Epidermal melanocyte (primary cell): ENCODE results near the gene ZMIZ1.

Experiments used
- DNase-seq: peaks from one replicate; pipeline ENCODE4 v3.0.0; 2011; ENCODE audit warnings: low spot score; ENCODE audit not compliant: insufficient read length

Gene ZMIZ1

DNA sequence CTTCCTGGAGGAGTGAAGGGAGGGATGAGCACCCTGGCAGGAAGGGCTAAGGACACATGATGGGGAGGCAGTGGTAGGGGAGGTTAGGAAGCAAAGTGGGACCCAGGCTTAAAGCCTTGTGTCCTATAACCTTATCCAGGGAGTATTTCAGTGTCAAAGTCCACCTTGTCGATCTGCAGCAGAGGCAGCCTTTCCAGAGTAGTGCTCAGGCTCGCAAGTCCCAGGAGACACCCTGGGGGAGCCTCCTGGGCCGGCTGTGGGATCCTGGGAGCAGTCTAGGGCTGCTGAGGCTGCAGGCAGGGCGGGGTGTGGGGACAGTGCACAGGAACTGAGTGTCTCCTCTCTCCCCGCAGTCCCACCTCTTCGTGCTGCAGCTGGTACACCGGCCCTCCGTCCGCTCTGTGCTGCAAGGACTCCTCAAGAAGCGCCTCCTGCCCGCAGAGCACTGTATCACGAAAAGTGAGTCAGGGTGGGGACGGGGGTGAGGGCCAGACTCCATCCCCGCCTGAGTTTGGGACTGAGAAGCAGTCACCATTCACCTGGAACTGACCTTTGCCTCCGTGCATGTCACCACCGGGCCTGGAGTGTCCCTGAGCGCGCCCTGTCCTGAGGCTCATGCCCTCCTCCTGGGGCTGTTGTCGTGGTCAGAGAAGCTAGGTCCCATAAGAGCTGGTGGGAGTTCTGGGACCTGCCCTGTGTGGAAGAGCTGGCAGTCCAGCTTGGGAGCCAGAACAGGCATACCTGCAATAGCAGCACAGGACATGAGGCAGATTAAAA lies 233.2 kb downstream of the ZMIZ1 start:
- DNase-seq = no peak

DNA sequence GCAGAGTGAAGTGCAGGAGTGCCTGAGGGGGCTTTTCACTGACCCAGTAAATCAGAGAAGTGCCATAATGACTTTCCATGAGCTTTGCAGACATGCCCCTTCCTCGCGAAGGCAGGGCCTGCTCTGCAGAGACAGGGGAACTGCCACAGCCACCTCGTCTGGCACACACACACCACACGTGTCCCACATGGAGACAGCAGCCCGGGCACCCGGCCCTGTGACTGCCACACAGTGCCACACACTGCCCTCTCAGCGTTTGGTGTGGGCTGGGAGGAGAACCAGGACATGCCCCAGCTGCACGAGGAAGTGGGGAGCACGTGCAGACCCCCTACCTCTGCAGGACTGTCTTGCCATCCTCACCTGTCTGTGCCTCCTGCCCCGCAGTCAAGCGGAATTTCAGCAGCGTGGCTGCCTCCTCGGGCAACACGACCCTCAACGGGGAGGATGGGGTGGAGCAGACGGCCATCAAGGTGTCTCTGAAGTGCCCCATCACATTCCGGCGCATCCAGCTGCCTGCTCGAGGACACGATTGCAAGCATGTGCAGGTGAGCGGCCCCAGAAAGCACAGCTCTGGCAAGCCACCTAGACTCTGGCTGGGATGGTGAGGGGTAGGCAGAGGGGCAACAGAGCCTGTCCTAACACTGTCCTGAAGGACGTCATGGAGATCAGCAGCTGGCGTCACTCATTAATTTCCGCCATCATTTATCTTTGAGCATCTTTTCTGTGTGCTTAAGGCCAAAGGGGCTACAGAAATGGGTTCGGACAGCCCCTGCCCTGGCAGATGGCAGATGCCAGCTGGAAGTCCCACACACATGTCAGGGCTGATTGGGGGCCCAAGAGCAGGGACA lies 235.1 kb downstream of the ZMIZ1 start:
- no peak for DNase-seq

DNA sequence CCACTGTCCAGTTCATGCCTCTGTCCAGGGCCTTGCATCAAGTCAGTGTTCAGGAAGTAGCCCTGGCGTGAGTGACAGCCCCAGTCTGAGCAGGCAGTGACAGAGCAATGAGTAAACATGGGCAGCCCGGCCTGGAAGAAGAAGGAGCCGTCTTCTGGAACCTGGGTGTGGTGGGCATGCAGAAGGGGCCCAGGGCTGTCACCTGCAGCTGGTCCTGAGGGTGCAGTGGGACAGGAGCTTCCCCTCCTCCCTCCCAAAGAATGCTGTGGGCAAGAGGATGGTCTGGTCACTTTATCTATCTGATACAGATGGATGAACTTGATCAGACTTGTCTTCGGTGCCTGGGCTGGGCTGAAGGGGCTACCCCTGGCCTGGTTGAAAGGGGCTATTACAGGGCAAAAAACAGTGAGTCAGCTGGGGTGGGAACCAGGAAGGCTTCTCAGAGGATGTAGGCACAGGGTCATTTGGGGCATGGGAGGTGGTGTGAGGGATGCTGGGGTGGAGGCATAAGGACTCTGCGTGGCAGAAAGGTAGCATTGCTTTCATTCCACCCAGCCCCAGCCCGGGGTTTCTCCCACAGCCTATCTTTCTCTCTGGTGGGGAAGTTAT lies 235.8 kb downstream of the ZMIZ1 start:
- no peak for DNase-seq

DNA sequence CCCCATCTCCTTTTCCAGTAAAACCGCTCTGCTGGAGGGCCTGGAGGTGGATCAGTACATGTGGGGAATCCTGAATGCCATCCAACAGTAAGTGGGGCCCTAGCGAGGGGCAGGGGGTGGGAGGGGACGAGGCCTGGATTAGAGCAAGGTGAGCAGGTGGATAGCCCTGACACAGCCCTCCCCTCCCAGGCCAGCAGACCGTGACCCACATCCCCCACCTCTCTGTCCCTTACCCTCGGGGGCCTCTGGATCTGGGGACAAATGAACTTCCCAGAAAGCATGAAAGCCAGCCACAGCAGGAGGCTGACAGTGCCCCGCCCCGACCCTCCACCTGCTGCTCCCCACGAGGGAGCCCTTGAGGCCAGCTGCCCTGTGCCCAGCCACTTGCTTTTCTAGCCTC lies 236.7 kb downstream of the ZMIZ1 start:
- no peak for DNase-seq

DNA sequence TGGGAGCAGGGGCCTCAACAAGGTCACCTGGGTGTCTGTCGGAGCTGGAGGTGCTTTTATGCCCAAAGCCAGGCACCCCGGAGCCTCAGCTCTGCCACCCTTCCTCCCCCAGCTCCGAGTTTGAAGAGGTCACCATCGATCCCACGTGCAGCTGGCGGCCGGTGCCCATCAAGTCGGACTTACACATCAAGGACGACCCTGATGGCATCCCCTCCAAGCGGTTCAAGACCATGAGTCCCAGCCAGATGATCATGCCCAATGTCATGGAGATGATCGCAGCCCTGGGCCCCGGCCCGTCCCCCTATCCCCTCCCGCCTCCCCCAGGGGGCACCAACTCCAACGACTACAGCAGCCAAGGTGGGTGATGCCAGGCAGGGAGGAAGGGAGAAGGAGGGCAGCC lies 237.2 kb downstream of the ZMIZ1 start:
- no peak for DNase-seq

DNA sequence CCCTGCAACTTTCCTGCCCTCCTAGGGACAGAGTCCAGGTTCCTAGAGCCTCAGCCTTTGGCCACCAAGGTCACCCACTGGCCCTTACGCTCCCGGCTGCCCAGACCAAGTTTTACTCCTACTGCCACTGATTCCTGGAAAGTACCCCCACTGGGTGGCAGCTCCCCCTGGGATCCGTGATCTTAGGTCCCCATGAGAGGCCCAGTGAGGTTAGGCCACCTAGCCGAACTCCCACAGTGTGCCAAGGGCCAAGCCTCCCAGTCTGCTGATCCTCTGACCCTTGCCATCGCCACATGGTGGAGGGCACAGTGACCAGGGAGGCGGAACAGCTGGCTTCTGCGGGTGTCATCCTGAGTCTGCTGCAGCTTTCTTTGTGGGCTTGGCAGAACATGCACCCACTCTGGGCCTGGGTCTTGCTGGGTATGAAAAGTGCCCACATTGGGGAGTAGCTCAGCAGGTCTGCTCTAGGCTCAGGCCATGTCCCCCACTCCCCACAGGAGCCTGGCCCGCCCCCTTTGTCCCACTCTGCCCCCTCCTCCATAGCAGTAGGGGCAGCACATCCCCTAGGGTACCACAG lies 238.0 kb downstream of the ZMIZ1 start:
- DNase-seq = no peak

DNA sequence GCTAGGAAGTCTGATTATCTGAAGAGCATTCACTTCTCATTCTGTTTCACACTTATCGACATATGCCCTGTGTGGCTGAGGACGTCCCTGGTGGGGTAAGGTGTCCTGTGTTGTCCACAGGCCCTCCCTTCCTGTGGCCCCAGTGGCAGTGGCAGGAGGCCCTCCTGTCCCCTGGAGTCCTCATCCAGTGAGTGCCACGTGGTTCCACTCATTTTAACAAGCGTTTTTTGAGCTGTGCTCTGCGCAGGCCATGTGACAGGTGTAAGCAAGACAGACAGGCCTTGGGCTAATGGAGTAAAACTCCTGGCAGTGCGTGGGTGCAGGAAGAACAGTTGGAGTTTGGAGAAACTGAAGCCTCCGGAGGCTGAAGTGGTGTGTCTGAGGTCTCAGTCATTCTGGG lies 239.2 kb downstream of the ZMIZ1 start:
- DNase-seq = no peak

DNA sequence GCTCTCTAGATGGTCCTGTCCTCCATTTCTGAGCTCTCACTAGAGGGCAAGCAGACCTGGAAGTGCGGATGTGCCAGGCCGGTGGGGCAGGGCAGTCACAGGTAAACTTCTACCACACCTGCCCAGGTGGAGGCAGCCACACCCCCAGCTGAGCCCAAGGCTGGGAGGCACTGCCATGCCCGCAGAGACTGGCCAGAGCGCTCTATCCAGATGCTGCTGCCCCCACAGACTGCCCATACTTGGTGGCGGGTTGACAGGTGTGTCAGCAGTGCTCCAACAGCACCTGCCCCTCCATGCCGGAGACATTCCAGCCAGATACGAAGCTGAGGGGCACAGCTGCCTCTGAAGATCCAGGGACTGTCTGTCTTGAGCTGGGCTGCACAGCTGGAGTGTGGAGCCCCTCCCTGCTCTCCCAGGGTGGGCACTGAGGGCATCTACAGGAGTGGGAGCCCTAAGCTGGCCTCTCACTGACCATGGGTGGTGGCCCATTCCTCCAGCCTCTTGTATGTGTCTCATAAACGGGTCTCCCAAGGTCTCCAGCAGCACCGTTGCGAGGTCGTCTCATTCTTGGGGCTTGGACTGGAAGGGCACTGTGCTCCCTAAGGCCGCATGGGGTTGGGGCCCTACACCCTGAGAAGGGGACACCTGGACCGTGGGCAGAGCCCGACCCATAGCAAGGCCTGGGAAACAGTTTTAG lies 240.4 kb downstream of the ZMIZ1 start:
- DNase-seq = no peak

DNA sequence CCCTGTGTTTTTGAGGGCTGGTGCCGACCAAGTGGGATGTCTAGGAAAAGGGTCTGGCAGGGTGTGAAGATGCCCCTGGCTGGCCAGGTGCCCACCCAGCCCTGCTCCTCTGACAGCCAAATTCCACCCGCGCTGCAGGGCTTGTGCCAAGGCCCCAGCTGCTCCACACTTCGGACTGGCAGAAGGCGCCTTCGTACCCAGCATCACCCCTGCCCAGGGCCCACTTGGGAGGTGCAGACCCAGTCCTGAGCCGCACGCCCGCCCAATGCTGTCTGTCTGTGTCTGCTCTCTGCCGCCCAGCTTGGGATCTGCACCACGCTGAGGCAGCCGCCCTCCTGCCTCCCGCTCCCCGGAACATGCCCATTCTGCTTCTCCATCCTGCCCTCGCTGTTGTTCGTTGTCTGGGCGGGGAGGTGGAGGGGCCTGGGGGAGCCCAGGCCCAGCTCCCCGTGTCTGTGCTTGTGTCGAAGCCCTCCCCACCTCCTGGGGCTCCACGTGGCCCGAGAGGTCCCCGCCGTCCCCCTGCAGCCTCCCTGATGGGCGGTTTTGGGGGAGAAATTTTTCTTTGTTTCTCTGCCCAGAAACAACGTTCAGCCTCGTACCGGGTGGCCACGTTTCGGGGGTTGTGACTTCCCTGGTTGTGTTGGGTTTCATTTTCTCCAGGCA lies 241.6 kb downstream of the ZMIZ1 start:
- no peak for DNase-seq

DNA sequence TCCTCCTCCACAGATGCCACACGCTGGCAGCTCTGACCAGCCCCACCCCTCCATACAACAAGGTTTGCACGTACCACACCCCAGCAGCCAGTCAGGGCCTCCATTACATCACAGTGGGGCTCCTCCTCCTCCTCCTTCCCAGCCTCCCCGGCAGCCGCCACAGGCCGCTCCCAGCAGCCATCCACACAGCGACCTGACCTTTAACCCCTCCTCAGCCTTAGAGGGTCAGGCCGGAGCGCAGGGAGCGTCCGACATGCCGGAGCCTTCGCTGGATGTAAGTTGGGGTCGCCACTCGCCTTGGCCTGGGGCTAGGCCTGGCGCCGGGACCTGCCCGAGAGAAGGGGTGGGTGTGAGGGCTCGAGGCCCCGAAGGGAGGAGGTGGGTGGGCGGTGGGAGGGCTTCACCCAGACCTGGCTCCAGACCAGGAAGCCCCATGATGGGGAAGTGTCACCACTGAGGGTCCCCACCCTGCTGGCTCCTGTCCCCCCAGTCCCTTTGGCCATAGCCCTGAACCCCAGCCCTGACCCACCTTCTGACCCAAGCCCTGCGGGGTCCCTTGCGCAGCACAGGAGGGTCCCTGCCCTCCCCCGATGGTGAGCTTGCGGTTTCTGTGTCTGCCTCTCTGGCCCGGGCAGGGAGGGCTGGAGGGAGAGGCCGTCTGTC lies 242.3 kb downstream of the ZMIZ1 start:
- DNase-seq = no peak

DNA sequence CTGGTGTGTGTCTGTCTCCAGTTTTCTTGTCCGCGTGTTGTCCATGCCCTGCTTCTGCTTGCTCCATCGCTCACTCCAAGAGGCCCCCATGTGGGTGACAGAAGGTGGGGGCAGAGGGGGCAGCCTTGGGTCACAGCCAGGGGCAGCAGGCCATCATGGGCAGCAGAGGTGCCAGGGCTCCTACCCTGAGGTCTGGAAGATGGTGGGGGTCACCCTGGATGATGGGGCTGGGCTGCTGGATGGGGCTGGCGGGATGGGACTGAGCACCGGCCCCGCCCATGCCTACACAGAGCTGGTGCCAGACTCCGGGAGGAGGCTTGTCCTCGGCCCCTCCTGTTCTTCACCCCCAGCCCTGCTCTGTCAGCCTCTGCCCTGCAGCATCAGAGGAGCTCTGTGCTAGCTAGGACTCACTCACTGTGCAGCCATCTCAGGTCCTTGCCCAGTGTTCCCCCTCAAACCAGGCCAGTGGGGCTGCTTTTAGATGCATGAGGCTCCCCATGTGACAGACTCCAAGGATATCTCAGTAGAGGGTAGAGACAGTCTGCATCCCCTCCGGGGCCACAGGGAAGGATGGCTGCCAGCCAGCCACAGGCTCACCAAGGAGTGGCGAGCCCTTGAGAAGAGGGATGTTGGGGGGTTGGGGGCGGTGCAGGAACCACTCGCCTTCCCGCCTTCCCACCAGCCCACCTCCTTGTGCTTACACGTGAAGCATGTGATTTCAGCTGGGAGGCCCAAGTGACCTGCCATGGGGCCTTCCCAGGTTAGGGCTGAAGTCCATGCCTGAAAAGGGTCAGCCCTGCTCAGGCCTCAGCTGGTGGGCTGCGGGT lies 243.0 kb downstream of the ZMIZ1 start:
- no peak for DNase-seq

DNA sequence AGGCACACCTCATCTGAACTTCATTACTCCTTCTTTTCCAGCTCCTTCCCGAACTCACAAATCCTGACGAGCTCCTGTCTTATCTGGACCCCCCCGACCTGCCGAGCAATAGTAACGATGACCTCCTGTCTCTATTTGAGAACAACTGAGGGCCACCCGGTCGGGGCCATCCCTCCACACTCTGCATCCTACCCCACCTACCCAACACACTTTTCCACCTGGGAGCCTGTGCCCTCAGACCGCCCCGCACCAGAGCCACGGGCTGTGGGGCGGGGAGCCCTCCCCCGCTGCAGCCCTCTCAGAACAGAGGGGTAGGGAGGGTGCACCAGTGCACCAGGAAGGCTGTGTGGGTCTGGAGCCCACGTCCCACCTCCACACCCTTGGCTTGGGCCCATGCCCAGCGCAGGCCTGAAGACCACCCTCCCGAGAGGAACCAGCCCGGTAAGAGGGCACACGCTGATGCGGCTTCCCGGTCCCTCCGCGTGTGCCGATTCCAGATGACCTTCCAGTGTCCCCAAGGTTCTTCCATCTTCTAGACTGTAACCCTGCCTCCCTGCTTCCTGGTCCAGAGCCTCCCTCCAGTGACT lies 243.9 kb downstream of the ZMIZ1 start:
- DNase-seq = no peak

DNA sequence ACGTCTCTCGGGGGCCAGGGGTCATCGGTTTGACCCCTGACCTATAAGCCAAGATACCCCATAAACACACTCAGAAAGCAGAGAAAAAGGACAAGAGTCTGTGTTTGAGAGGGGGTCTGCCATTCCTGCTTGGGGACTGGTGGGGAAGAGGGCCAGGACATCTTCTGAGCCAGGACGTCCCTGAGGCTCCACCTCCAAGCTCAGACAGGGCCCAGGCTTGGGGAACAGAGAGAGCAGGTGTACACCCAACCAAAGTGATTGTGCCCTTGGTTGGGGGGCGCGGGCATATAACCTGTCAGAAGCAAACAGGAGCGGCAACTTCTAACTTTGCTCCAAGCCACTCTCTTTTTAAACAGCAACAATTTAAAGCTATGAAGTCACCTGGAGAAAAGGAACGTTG lies 244.6 kb downstream of the ZMIZ1 start:
- no peak for DNase-seq

DNA sequence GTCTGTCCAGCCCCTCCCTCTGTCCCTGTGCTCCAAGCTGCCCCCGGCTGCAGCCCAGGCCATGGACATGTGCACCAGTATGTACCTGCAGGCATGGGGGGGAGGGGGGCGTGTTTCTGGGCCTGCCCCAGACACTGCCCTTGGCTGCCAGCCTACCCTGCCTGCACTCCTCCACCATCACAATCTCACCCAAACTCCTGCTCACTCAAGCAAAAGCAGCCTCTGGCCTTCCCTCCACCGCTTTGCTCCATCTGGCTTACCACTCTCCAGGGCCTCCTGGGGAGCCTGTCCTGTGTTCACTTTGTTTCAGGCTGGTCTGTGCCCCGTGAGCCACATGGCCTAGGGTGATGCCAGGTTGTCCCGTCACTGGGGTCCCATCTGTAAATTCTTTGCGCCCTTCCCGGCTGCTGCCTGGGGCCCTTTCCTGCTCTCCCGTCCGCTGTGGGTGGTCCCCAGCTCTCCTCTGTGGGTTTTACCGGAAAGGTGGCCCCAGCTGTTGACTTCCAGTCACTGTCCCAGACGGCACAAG lies 245.2 kb downstream of the ZMIZ1 start:
- no peak for DNase-seq

DNA sequence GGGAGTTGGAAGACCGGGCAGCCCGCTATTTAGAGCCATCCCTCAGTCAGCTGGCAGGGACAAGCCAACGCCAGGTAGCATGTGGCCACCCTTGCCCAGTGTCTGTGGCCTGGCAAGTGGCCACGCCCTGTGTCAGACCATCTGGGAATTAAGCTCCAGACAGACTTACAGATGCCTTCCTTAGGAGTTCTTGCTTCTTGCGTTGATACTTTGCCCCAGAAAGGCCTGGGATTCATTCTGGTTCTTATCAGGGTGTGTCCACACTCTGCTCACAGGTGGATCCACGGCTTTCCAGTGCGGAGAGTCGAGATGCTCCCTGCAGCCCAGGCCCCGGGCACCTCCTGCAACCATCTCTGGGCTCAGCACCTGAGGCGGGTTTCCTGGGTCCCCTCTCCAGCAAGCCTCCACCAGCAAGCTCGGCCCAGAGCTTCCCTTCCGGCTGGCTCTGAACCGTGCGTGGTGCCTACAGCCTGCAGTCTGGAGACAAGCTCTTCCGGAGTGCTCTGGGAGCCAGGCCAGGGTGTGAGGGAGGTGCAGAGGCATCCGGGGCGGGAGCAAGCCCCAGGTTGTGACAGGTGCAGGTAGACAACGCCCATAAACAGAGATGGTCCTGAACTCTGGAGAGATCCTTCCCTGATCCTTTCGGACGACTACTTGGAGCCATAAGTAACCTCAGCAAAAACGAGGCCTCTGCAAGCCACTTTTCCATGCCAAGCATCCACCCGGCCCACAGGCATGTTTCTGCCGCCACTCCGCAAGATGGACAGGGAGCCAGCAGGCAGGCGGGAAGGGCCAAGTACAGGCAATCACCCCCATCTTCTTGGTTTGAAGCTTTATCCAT lies 246.2 kb downstream of the ZMIZ1 start:
- DNase-seq = no peak

DNA sequence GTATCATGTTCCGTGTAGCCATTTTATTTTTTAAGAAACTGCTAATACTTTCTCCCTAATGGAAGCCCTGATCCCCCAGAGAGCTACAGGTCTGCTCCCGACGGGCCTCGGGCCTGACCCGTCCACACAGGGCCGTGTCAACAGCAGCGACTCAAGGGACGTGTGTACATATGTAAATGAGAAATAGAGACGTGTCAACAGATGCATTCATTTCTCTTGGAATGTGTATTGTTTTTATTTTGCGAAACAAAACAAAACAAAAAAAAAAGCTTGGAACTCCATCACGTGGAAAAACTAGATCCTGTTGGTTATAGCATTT lies 246.8 kb downstream of the ZMIZ1 start:
- DNase-seq = no peak

DNA sequence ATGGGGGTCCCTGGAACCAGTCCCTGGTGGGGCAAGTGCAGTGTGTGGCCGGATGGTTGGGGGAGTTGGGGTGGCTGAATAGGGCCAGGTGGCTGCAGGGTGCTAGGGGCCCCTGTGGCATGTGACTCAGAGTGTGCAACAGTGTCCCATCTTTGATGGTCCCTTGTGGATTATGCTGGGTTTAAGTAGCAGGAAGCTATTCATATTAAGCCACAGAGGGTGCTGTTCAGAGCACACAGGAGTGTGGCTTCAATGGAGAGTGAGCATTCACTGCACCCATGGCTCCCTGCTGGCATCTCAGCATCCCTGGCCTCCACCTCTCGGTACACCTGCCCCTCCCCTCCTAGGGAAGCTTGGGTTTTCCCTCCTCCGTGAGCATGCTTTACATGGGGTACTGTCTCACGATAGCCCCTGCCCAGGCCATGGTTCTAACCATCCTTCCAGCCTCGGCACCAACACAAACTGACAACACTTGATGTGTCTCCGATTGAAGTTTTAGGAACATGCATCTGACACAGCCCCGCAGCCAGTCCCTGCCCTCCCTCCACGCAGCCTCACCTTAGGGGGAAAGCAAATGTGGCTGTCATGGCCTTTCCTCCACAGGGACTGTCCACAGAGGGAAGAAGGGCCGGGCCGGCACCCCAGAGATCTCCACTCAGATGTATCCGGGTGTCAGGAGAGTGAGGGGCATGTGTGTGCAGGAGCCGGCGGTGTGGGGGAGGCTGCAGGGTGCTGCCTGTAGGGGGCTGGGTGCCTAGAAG lies 248.1 kb downstream of the ZMIZ1 start:
- DNase-seq = no peak
